K562 (cell line): ENCODE data around the gene HSFX3. TPM values are rescaled to one million over a fixed set of nuclear protein-coding genes. Genes with fewer than 3 reads are reported as not detected.

ENCODE experiments used
- CAMTA2 ChIP-seq: fragments of 250-450 bp; sonication (Bioruptor Pico); conservative IDR thresholded peaks from 2 replicates; pipeline ENCODE4 v1.5.1; 2022
- CREB1 ChIP-seq, 2 experiments: sonication (generic) in 1 of 2; formaldehyde crosslinking in 1 of 2; IDR thresholded peaks; 2 replicates each; pipeline versions ENCODE4 v1.6.1 to v1.8.0; 2012 to 2022; ENCODE audit warnings: inconsistent platforms in 1 of 2, mild to moderate bottlenecking in 1 of 2, missing genetic modification reagents in 1 of 2, moderate library complexity in 1 of 2
- GMEB1 ChIP-seq: fragments of 250-450 bp; sonication (Bioruptor Pico); IDR thresholded peaks from 2 replicates; pipeline ENCODE4 v1.4.0; 2020; ENCODE audit warnings: mild to moderate bottlenecking
- MYNN ChIP-seq, 2 experiments: sonication (generic); formaldehyde crosslinking in 1 of 2; IDR thresholded peaks; 2 replicates each; pipeline versions ENCODE4 v1.5.0 to v1.6.1; 2016 to 2020; ENCODE audit warnings: antibody characterized with exemption in 1 of 2, missing genetic modification reagents in 1 of 2
- PKNOX1 ChIP-seq: fragments of 450-650 bp; IDR thresholded peaks from 2 replicates; pipeline ENCODE4 v1.6.1; 2016
- RBFOX2 ChIP-seq: fragments of 200-400 bp; formaldehyde crosslinking; IDR thresholded peaks from 2 replicates; pipeline ENCODE4 v1.6.1; 2017; ENCODE audit warnings: low read depth, mild to moderate bottlenecking, low read length, moderate library complexity
- SAFB ChIP-seq: fragments of 200-400 bp; formaldehyde crosslinking; IDR thresholded peaks from 2 replicates; pipeline ENCODE4 v1.6.1; 2017; ENCODE audit warnings: low read depth, low read length, borderline replicate concordance
- TARDBP ChIP-seq: fragments of 450-650 bp; IDR thresholded peaks from 2 replicates; pipeline ENCODE4 v1.6.1; 2016
- THRB ChIP-seq: fragments of 450-650 bp; formaldehyde crosslinking; conservative IDR thresholded peaks from 2 replicates; pipeline ENCODE4 v1.4.0; 2022; ENCODE audit warnings: mild to moderate bottlenecking, missing genetic modification characterization
- ZNF445 ChIP-seq: fragments of 250-450 bp; sonication (Bioruptor Pico); IDR thresholded peaks from 2 replicates; pipeline ENCODE4 v1.4.0; 2020; ENCODE audit warnings: low read depth, mild to moderate bottlenecking, moderate library complexity
- polyA plus RNA-seq, 8 experiments: library from polyadenylated mRNA; depleted of rRNA in 4 of 8; stranded (reverse) in 5 of 8; unstranded in 3 of 8; fragments of >200 nt; fragmentation: Nextera tagmentation in 2 of 8; fragmentation: Illumina TruSeq in 1 of 8; extraction: Ambion mirVana in 2 of 8; extraction: Trizol in 1 of 8; gene quantifications; 2 replicates each; pipeline versions ENCODE4 v1.2.1 to v1.2.3, GENCODE V29; 2011 to 2014; ENCODE audit warnings: inconsistent platforms in 1 of 8, missing spikeins in 1 of 8
- total RNA-seq, 7 experiments: library from RNA; depleted of rRNA in 6 of 7; stranded (reverse); fragments of >200 nt in 6 of 7; fragmentation: Illumina TruSeq in 2 of 7; extraction: Trizol in 2 of 7; gene quantifications; 2 replicates each; pipeline versions ENCODE4 v1.2.1 to v1.2.3, GENCODE V29; 2011 to 2021; ENCODE audit warnings: low replicate concordance in 1 of 7
- TF ChIP-seq, protein P1 (sequence below): sonication (generic); formaldehyde crosslinking; IDR thresholded peaks from 2 replicates; pipeline ENCODE4 v1.8.0; 2022; ENCODE audit warnings: mild to moderate bottlenecking, missing genetic modification reagents
- TF ChIP-seq, protein P2 (sequence below): fragments of 450-650 bp; IDR thresholded peaks from 2 replicates; pipeline ENCODE4 v1.6.1; 2016; ENCODE audit warnings: low read depth

Gene HSFX3
- total and polyA plus RNA-seq, 9 of the 15 experiments (the other 6 are each of a cell fraction or from before 2014, with no cell fraction given) = 0.08 to 0.10 TPM; not detected in 7

- TF ChIP-seq, protein P1, sequence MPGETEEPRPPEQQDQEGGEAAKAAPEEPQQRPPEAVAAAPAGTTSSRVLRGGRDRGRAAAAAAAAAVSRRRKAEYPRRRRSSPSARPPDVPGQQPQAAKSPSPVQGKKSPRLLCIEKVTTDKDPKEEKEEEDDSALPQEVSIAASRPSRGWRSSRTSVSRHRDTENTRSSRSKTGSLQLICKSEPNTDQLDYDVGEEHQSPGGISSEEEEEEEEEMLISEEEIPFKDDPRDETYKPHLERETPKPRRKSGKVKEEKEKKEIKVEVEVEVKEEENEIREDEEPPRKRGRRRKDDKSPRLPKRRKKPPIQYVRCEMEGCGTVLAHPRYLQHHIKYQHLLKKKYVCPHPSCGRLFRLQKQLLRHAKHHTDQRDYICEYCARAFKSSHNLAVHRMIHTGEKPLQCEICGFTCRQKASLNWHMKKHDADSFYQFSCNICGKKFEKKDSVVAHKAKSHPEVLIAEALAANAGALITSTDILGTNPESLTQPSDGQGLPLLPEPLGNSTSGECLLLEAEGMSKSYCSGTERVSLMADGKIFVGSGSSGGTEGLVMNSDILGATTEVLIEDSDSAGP = 0 out of 2 replicates have a peak, but pooled peaks have one; percentile 20
- no peak for TF ChIP-seq CAMTA2 (CRISPR knock-in tag)
- peak; percentile 83 for TF ChIP-seq PKNOX1
- TF ChIP-seq SAFB = peak; percentile 84; the same call in 1 of the 2 replicates
- no peak for TF ChIP-seq THRB (CRISPR knock-in tag)
- peak; percentile 92 for TF ChIP-seq TARDBP
- TF ChIP-seq MYNN (IDR thresholded peaks at IDR 0.05) = no peak
- no peak for TF ChIP-seq MYNN (CRISPR knock-in tag; IDR thresholded peaks at IDR 0.05)
- TF ChIP-seq RBFOX2 = peak; percentile 77
- TF ChIP-seq ZNF445 (CRISPR knock-in tag) = no peak
- TF ChIP-seq GMEB1 (CRISPR knock-in tag) = peak; percentile 99
- TF ChIP-seq, protein P2, sequence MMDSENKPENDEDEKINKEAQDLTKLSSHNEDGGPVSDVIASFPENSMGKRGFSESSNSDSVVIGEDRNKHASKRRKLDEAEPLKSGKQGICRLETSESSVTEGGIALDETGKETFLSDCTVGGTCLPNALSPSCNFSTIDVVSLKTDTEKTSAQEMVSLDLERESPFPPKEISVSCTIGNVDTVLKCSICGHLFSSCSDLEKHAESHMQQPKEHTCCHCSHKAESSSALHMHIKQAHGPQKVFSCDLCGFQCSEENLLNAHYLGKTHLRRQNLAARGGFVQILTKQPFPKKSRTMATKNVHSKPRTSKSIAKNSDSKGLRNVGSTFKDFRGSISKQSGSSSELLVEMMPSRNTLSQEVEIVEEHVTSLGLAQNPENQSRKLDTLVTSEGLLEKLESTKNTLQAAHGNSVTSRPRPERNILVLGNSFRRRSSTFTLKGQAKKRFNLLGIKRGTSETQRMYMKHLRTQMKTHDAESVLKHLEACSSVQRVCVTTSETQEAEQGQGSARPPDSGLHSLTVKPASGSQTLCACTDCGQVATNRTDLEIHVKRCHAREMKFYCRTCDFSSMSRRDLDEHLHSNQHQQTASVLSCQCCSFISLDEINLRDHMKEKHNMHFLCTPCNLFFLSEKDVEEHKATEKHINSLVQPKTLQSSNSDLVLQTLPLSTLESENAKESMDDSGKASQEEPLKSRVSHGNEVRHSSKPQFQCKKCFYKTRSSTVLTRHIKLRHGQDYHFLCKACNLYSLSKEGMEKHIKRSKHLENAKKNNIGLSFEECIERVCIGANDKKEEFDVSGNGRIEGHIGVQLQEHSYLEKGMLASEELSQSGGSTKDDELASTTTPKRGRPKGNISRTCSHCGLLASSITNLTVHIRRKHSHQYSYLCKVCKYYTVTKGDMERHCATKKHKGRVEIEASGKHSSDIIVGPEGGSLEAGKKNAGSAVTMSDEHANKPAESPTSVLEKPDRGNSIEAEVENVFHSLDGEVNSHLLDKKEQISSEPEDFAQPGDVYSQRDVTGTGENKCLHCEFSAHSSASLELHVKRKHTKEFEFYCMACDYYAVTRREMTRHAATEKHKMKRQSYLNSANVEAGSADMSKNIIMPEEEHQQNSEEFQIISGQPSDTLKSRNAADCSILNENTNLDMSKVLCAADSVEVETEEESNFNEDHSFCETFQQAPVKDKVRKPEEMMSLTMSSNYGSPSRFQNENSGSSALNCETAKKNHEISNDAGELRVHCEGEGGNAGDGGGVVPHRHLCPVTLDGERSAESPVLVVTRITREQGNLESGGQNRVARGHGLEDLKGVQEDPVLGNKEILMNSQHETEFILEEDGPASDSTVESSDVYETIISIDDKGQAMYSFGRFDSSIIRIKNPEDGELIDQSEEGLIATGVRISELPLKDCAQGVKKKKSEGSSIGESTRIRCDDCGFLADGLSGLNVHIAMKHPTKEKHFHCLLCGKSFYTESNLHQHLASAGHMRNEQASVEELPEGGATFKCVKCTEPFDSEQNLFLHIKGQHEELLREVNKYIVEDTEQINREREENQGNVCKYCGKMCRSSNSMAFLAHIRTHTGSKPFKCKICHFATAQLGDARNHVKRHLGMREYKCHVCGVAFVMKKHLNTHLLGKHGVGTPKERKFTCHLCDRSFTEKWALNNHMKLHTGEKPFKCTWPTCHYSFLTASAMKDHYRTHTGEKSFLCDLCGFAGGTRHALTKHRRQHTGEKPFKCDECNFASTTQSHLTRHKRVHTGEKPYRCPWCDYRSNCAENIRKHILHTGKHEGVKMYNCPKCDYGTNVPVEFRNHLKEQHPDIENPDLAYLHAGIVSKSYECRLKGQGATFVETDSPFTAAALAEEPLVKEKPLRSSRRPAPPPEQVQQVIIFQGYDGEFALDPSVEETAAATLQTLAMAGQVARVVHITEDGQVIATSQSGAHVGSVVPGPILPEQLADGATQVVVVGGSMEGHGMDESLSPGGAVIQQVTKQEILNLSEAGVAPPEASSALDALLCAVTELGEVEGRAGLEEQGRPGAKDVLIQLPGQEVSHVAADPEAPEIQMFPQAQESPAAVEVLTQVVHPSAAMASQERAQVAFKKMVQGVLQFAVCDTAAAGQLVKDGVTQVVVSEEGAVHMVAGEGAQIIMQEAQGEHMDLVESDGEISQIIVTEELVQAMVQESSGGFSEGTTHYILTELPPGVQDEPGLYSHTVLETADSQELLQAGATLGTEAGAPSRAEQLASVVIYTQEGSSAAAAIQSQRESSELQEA = no peak
- TF ChIP-seq CREB1 (IDR thresholded peaks at IDR 0.05) = peak; percentile 83
- peak; percentile 84 for TF ChIP-seq CREB1 (CRISPR knock-in tag; IDR thresholded peaks at IDR 0.05)
These were observed 8.9 kb downstream of the HSFX3 start, which contains the start of gene EOLA1 (continued) for GRCh38 chrX:149540621-149541520.
